Small intestine (tissue), 7 donors: ENCODE data around the gene VPREB3. TPM values are rescaled to one million over a fixed set of nuclear protein-coding genes. Genes with fewer than 3 reads are reported as not detected.
A peak's percentile ranks its signal among the peaks of the same experiment; 100 is the strongest.

Experiments used
- DNase-seq, 2 donors: peaks; one replicate each; pipeline versions ENCODE4 v3.0.0 to v3.0.0-alpha.2; 2013
- FAIRE-seq: peaks from 2 replicates; lab custom pipeline; 2012; peaks lifted over from hg19 to GRCh38; lab: Jason Lieb, UNC
- H3K27ac ChIP-seq, 3 donors: one replicate each; pipeline ENCODE4 v1.5.1; 2013; ENCODE audit warnings: low read length in 2 of 3, mild to moderate bottlenecking in 2 of 3, control low read depth in 1 of 3, inconsistent platforms in 1 of 3, low read depth in 1 of 3, moderate library complexity in 1 of 3
- H3K27me3 ChIP-seq, 3 donors: one replicate each; pipeline ENCODE4 v1.6.1; 2013; ENCODE audit warnings: low read length in 3 of 3, inconsistent platforms in 1 of 3; ENCODE audit not compliant: control insufficient read depth in 3 of 3, insufficient read depth in 3 of 3
- H3K36me3 ChIP-seq, 3 donors: one replicate each; pipeline ENCODE4 v1.6.1; 2013; ENCODE audit warnings: low read length in 3 of 3, inconsistent platforms in 1 of 3, low read depth in 1 of 3, mild to moderate bottlenecking in 1 of 3, moderate library complexity in 1 of 3; ENCODE audit not compliant: control insufficient read depth in 3 of 3, insufficient read depth in 2 of 3
- H3K4me1 ChIP-seq, 3 donors: one replicate each; pipeline ENCODE4 v1.6.1; 2013; ENCODE audit warnings: low read length in 2 of 3, inconsistent platforms in 1 of 3, low read depth in 1 of 3, mild to moderate bottlenecking in 1 of 3, moderate library complexity in 1 of 3; ENCODE audit not compliant: control insufficient read depth in 3 of 3, insufficient read depth in 2 of 3
- H3K4me3 ChIP-seq, 3 donors: one replicate each; pipeline ENCODE4 v1.5.1; 2013; ENCODE audit warnings: low read length in 3 of 3, control low read depth in 1 of 3, inconsistent platforms in 1 of 3, low read depth in 1 of 3, mild to moderate bottlenecking in 1 of 3, moderate library complexity in 1 of 3
- H3K9me3 ChIP-seq, 2 donors: one replicate each; pipeline ENCODE4 v1.6.1; 2013; ENCODE audit warnings: low read depth in 1 of 2, low read length in 1 of 2; ENCODE audit not compliant: control insufficient read depth in 2 of 2, insufficient read depth in 1 of 2
- WGBS, 3 donors: extraction: QIAGEN DNeasy Blood & Tissue Kit; methylation state at CpG; one replicate each; pipeline ENCODE4 v1.1.7; 2013; 5-methylcytosine and 5-hydroxymethylcytosine counted together
- polyA plus RNA-seq, 4 donors: library from polyadenylated mRNA; stranded (reverse) in 3 of 4; unstranded in 1 of 4; fragments of 200-250 nt in 3 of 4; fragments of 120-200 nt in 1 of 4; gene quantifications; one replicate each; pipeline versions ENCODE4 v1.2.1 to v1.2.3, GENCODE V29; 2013
- donor health status: healthy with polysubstance abuse.
- donor health status: control.
- donor health status: control.
- donor health status: Bipolar disorder and iron deficiency.
- donor health status: healthy.

Gene VPREB3
- polyA plus RNA-seq, 4 donors = 0.95 to 6.2 TPM; not detected in 2

- no peak overlapping the region for H3K4me3 ChIP-seq
- WGBS, 3 donors = 60 to 81% (median 77%) methylated on average over 12 of the region's 12 CpGs
- H3K27me3 ChIP-seq = peaks cover 0 to 14% (median 0%) of the 10 kb centered on the region in 3 donors
- H3K4me1 ChIP-seq = peaks cover 0 to 39% (median 2%) of the 10 kb centered on the region in 3 donors
- H3K9me3 ChIP-seq = no peaks in the 10 kb centered on the region
- H3K36me3 ChIP-seq = peaks cover 0 to 3% (median 0%) of the 10 kb centered on the region in 3 donors
- no peak for DNase-seq
- H3K27ac ChIP-seq = no peak overlapping the region
- no peak for FAIRE-seq
Observed at GRCh38 chr22:23774114-23774921, 20.1 kb upstream of the VPREB3 start.

GRCh38 chr22:23773483-23774113, 19.4 kb upstream of the VPREB3 start:
- DNase-seq (no peak), FAIRE-seq (no peak)
- WGBS, 3 donors = 50 to 71% (median 69%) methylated on average over 5 to 7 of the region's 7 CpGs
- Histone ChIP-seq H3K36me3 (peaks cover 0 to 3% (median 0%) of the 10 kb centered on the region in 3 donors), H3K27me3 (peaks cover 0 to 14% (median 0%) of the 10 kb centered on the region in 3 donors), H3K27ac (no peak overlapping the region), H3K4me1 (peaks cover 0 to 34% (median 2%) of the 10 kb centered on the region in 3 donors), H3K4me3 (peak overlapping the region in 1 of 3 donors; percentile 39), H3K9me3 (no peaks in the 10 kb centered on the region)

DNA sequence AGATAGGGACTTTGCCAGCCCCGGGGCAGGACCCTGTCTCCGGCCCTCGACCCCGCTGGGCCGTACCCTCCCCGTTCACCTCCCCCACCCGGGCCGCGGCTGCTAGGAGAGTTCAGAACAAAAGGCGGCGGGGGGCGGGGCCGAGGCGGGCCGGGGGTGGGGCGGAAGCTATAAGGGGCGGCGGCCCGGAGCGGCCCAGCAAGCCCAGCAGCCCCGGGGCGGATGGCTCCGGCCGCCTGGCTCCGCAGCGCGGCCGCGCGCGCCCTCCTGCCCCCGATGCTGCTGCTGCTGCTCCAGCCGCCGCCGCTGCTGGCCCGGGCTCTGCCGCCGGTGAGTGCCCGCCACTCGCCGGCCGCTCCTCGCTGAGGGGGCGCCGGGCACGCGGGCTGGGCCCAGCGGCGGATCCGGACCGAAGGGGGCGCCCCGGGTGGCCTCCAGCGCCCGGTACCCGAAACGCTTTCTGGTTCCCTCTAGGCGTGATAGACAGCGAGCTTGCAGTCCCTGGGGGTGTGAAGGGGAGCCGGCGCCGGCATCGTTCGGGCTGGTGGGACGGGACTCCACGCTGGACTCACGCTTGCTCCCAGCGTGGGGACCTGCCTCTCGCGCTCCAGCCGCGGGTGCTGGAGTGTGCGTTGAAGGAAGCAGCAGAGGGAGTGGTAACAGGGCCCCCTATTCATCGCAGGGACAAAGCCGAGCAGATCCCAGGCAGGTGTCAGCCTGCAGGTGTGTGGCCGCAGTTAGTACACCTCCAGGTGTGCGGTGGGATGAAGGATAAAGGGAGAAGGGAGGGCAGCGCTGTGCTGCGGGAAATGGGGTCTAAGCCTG, 18.6 kb upstream of the VPREB3 start, which contains the start of gene MMP11:
TSS of gene MMP11 (plus strand) at position 201 of the 825 bp plus-strand sequence. CDS start at position 223, 22 bp downstream.
- H3K4me3 ChIP-seq = peak within 1 kb of the TSS; percentile 17 to 66 (median 44)
- peak; percentile 62 to 67 for DNase-seq
- H3K27ac ChIP-seq = peak within 1 kb of the TSS in 1 of 3 donors; percentile 32
- H3K4me1 ChIP-seq = peaks cover 0 to 29% (median 2%) of the 10 kb centered on the region in 3 donors
- FAIRE-seq = no peak
- no peaks in the 10 kb centered on the region for H3K9me3 ChIP-seq
- H3K27me3 ChIP-seq = peaks cover 0 to 14% (median 0%) of the 10 kb centered on the region in 3 donors
- no peaks in the 10 kb centered on the region for H3K36me3 ChIP-seq
- WGBS, 3 donors = 3 to 4% (median 3%) methylated on average over 37 to 79 of the region's 79 CpGs

DNA sequence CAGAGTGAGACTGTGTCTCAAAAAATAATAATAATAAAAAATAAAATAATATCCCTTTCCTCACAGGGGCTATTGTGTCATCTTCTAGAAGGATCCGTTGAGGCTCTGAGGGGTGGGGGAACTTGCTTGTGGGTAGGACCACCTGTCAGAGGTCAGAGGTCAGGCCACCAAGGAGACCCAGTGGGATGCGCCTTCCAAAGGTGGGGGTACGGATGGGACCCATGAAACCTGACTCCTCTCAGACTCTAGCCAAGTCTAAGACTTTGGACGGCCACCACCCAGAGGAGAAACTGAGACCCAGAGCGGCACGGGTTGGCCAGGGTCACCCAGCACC, 18.1 kb upstream of the VPREB3 start:
- FAIRE-seq (no peak), DNase-seq (no peak)
- H3K36me3 ChIP-seq = no peaks in the 10 kb centered on the region
- WGBS, 3 donors = 6 to 14% (median 14%) methylated on average over 6 of the region's 6 CpGs
- peak overlapping the region in 1 of 3 donors; percentile 32 for H3K27ac ChIP-seq
- H3K27me3 ChIP-seq = peaks cover 0 to 14% (median 0%) of the 10 kb centered on the region in 3 donors
- H3K9me3 ChIP-seq = no peaks in the 10 kb centered on the region
- peaks cover 0 to 25% (median 2%) of the 10 kb centered on the region in 3 donors for H3K4me1 ChIP-seq
- H3K4me3 ChIP-seq = peak overlapping the region in 2 of 3 donors; percentile 44 to 66

GRCh38 chr22:23769321-23769965, 15.2 kb upstream of the VPREB3 start:
- 76 to 93% (median 78%) methylated on average over 5 to 6 of the region's 6 CpGs for WGBS, 3 donors
- H3K4me3 ChIP-seq = no peak overlapping the region
- no peaks in the 10 kb centered on the region for H3K9me3 ChIP-seq
- no peak for FAIRE-seq
- H3K27ac ChIP-seq = no peak overlapping the region
- peaks cover 0 to 19% (median 2%) of the 10 kb centered on the region in 3 donors for H3K36me3 ChIP-seq
- DNase-seq = no peak
- peaks cover 0 to 21% (median 2%) of the 10 kb centered on the region in 3 donors for H3K4me1 ChIP-seq
- H3K27me3 ChIP-seq = peaks cover 0 to 12% (median 0%) of the 10 kb centered on the region in 3 donors

GRCh38 chr22:23767673-23768548, 13.7 kb upstream of the VPREB3 start, which contains the start of gene CHCHD10:
Gene CHCHD10 (minus strand): TSS chr22:23767972. CDS start chr22:23767874, 98 bp downstream.
- 1 to 2% (median 2%) methylated on average over 43 to 63 of the region's 63 CpGs for WGBS, 3 donors
- Histone ChIP-seq H3K9me3 (no peaks in the 10 kb centered on the region), H3K4me1 (peaks cover 2 to 26% (median 3%) of the 10 kb centered on the region in 3 donors), H3K27ac (peak within 1 kb of the TSS; percentile 68 to 84 (median 80)), H3K4me3 (peak within 1 kb of the TSS; percentile 60 to 90 (median 90)), H3K36me3 (peaks cover 0 to 21% (median 2%) of the 10 kb centered on the region in 3 donors), H3K27me3 (no peaks in the 10 kb centered on the region)
- FAIRE-seq = no peak
- DNase-seq = peak; percentile 85 to 93

DNA sequence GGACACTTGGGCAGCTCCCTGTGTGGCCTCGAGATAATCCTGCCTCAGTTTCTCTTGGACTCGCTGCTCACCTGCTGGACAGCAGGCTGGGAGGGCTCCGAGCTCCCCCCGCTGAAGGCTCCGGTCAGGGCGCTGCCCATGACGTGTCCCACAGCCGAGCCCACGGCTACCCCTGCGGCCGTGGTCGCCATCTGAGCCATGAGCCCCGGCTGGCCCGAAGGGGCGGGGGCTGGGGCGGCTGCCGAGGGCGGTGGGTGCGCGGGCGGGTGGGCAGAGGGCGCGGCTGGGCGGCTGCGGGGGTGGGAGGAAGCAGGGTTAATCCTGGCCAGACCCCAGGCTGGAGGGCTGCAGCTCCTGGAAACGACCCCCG, 13.1 kb upstream of the VPREB3 start:
- peak overlapping the region; percentile 60 to 90 (median 90) for H3K4me3 ChIP-seq
- no peak for DNase-seq
- H3K9me3 ChIP-seq = no peaks in the 10 kb centered on the region
- no peak for FAIRE-seq
- H3K27ac ChIP-seq = peak overlapping the region in 2 of 3 donors; percentile 80 to 84
- 4 to 7% (median 5%) methylated on average over 19 to 27 of the region's 27 CpGs for WGBS, 3 donors
- H3K4me1 ChIP-seq = peaks cover 1 to 24% (median 4%) of the 10 kb centered on the region in 3 donors
- peaks cover 0 to 21% (median 2%) of the 10 kb centered on the region in 3 donors for H3K36me3 ChIP-seq
- no peaks in the 10 kb centered on the region for H3K27me3 ChIP-seq
